Heart left ventricle (tissue), 13 donors: ENCODE results near the gene DCUN1D2.

ENCODE experiments used
- POLR2A ChIP-seq, 2 donors: fragments of 450-650 bp; IDR thresholded peaks; one replicate each; pipeline ENCODE4 v1.6.1; 2017; ENCODE audit warnings: antibody characterized with exemption in 2 of 2, mild to moderate bottlenecking in 2 of 2, moderate library complexity in 2 of 2
- TF ChIP-seq, protein P1 (sequence below), 12 donors: fragments of 200-600 bp; sonication (generic) in 4 of 12; IDR thresholded peaks; one replicate each; pipeline versions ENCODE4 v1.5.0 to v1.8.0; 2018 to 2022; ENCODE audit warnings: antibody characterized with exemption in 12 of 12, mild to moderate bottlenecking in 5 of 12
- donor health status: ischemic (EF 13 %, LVEDD 7.1; RV severe dilation, severe dysfunction).
- donor health status: DM: no; HTN: yes; CAD: no.
- donor health status: DM: no; HTN: no; CAD: no.
- donor health status: ischemic (EF 25% LVEDD 6.9; RV normal size, moderate dysfunction).
- donor health status: ischemic (EF 25% LVEDD 5.7; RV mildly dilated, moderate dysfunction).
- donor health status: ischemic (EF 35%, LVEDD 5.7; RV mildly dilated, moderate dysfunction).
- donor health status: nonischemic (EF 11% LVEDD 7.7; RV severe dilation, severe dysfunction).
- donor health status: DM: yes; HTN: yes; CAD: no.
- donor health status: PGD.
- donor health status: ischemic (EF 29% LVEDD 5.4; RV normal size, mild dysfunction).
- donor health status: nonischemic (EF 23%, LVEDD 6.1; RV moderate dilation, normal function).

DNA sequence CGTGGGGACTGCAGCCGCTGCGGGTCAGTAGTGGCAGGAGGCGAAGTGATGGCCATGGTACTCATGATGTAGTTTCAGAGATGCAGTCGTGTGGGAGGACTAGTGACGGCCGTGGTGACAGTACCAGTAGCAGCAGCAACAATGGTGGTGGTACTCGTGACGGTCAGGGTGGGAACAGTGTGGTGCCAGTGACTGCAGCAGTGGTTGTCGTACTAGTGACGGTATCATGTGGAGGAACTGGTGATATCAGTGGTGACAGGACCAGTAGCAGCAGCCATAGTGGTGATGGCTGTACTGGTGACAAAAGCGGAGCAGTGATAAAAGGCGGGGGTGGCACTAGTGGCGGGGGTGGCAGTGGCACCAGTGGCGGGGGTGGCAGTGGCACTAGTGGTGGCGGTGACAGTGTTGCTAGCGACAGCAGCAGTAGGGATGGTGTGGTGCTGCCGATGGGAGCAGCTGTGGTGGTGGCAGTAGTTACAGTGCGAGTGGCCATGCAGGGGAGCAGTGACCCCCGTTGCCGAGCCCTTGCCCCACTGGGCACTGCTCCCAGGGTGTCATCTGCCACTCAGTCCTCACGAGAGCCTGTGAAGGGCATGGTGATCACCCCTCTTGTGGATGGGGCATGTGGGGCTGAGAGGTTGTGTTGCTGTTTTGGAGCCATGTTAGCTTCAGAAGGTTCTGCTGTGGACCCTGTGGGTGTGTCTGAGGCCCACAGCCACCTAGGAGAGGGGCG is 60.0 kb downstream of the DCUN1D2 start:
- TF ChIP-seq, protein P1, sequence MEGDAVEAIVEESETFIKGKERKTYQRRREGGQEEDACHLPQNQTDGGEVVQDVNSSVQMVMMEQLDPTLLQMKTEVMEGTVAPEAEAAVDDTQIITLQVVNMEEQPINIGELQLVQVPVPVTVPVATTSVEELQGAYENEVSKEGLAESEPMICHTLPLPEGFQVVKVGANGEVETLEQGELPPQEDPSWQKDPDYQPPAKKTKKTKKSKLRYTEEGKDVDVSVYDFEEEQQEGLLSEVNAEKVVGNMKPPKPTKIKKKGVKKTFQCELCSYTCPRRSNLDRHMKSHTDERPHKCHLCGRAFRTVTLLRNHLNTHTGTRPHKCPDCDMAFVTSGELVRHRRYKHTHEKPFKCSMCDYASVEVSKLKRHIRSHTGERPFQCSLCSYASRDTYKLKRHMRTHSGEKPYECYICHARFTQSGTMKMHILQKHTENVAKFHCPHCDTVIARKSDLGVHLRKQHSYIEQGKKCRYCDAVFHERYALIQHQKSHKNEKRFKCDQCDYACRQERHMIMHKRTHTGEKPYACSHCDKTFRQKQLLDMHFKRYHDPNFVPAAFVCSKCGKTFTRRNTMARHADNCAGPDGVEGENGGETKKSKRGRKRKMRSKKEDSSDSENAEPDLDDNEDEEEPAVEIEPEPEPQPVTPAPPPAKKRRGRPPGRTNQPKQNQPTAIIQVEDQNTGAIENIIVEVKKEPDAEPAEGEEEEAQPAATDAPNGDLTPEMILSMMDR (IDR thresholded peaks at IDR 0.05), result no peak
- TF ChIP-seq POLR2A (IDR thresholded peaks at IDR 0.05), result no peak
